Measurements from ENCODE around the gene CHP1. TPM values are rescaled to one million over a fixed set of nuclear protein-coding genes. Genes with fewer than 3 reads are reported as not detected.

The CHP1 gene
- total and polyA plus RNA-seq, 2 of the 8 experiments (the other 6 are each of a cell fraction or from before 2014, with no cell fraction given): 45.2 to 89.0 TPM

DNA sequence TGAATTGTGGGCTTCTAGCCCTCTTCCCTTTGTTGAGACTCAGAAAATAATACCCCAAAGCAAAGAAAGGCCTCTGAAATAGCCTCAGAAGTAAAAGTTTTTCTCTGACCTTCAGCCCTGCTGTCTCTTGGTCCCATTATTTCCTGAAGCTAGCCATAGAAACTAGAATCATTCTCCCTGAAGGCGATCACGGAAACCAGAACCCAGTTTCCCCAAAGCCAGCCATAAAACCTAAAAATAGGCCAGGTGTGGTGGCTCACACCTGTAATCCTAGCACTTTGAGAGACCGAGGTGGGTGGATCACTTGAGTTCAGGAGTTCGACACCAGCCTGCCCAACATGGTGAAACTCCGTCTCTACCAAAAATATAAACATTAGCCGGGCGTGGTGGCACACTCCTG is 27.7 kb upstream of the CHP1 start:
- Histone ChIP-seq H2BK20ac (ENCODE audit: low read length) (no peak overlapping the region), H4K5ac (ENCODE audit: insufficient read length, low read depth, low read length) (no peak overlapping the region), H3K79me1 (ENCODE audit: low read depth, low read length) (no peaks in the 10 kb centered on the region), H3K9ac (replicated peaks in 1 of 4; ENCODE audit: extremely low read depth in 1 of 4, low read depth in 3 of 4, low read length in 3 of 4) (no peak overlapping the region), H2AK5ac (ENCODE audit: low read depth, low read length) (no peak overlapping the region), H4K91ac (replicated peaks; ENCODE audit: insufficient read length, low read length) (no peak overlapping the region), H3K23ac (ENCODE audit: insufficient read length) (no peak overlapping the region), H3K4me2 (ENCODE audit: insufficient read depth in 1 of 2, low read depth in 2 of 2, low read length in 2 of 2) (no peak overlapping the region), H3K56ac (replicated peaks; ENCODE audit: insufficient read length, low read depth, low read length) (no peak overlapping the region), H3K9me3 (ENCODE audit: insufficient read depth in 2 of 2, low read depth in 1 of 2, low read length in 1 of 2) (no peaks in the 10 kb centered on the region), H3K79me2 (ENCODE audit: control insufficient read depth in 1 of 2, insufficient read depth in 2 of 2, low read length in 2 of 2) (no peaks in the 10 kb centered on the region), H3K4ac (replicated peaks; ENCODE audit: insufficient read length, low read depth, low read length) (no peak overlapping the region), H2BK12ac (ENCODE audit: low read depth, low read length) (no peak overlapping the region), H2AFZ (ENCODE audit: low read length) (no peak overlapping the region; the same call in 1 of the 2 replicates), H4K20me1 (replicated peaks in 1 of 2; ENCODE audit: control insufficient read depth in 1 of 2, insufficient read depth in 2 of 2, low read length in 2 of 2) (no peaks in the 10 kb centered on the region), H3K14ac (ENCODE audit: insufficient read length) (no peak overlapping the region), H3K27ac (ENCODE audit: low read depth, low read length) (no peak overlapping the region), H3K4me1 (replicated peaks in 1 of 4; ENCODE audit: control insufficient read depth in 3 of 4, insufficient read depth in 4 of 4, low read length in 3 of 4) (no peaks in the 10 kb centered on the region; a peak in 1 of 7 replicates), H3K23me2 (ENCODE audit: low read depth, low read length) (no peaks in the 10 kb centered on the region), H2BK15ac (ENCODE audit: low read length) (no peak overlapping the region), H3K18ac (ENCODE audit: extremely low read depth, low read length) (no peak overlapping the region), H3K27me3 (replicated peaks in 1 of 4; ENCODE audit: control insufficient read depth in 3 of 4, extremely low read depth in 1 of 4, insufficient read depth in 3 of 4, low read length in 3 of 4) (no peaks in the 10 kb centered on the region), H4K8ac (ENCODE audit: extremely low read depth, insufficient read depth, low read length) (no peak overlapping the region), H2BK5ac (ENCODE audit: low read depth, low read length) (no peak overlapping the region), H3K4me3 (ENCODE audit: extremely low read depth in 1 of 4, insufficient read depth in 2 of 4, low read depth in 3 of 4, low read length in 4 of 4) (no peak overlapping the region), H3K36me3 (ENCODE audit: control insufficient read depth in 2 of 4, insufficient read depth in 4 of 4, low read length in 3 of 4) (no peaks in the 10 kb centered on the region), H2BK120ac (replicated peaks; ENCODE audit: low read depth, low read length) (no peak overlapping the region)
- CTCF ChIA-PET (ENCODE audit: partially characterized antibody): no interaction called here
- DNase-seq (ENCODE audit: low read depth in 1 of 2, low spot score in 2 of 2) (no peak), FAIRE-seq (no peak)
- 92% methylated on average over 7 of the region's 7 CpGs; no CpG with 5 or more reads in 1 of the 2 experiments for WGBS, 2 experiments (ENCODE audit: extremely low coverage in 1 of 2, insufficient coverage in 1 of 2, insufficient read length in 1 of 2, insufficient replicate concordance in 2 of 2, low coverage in 1 of 2, low lambda C conversion rate in 2 of 2, missing lambda C conversion rate in 1 of 2)
- POLR2A ChIA-PET (ENCODE audit: partially characterized antibody): no interaction called here
- TF ChIP-seq, protein P1, sequence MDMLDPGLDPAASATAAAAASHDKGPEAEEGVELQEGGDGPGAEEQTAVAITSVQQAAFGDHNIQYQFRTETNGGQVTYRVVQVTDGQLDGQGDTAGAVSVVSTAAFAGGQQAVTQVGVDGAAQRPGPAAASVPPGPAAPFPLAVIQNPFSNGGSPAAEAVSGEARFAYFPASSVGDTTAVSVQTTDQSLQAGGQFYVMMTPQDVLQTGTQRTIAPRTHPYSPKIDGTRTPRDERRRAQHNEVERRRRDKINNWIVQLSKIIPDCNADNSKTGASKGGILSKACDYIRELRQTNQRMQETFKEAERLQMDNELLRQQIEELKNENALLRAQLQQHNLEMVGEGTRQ (IDR thresholded peaks at IDR 0.05; ENCODE audit: low read length): no peak
- TF ChIP-seq RBBP5 (IDR thresholded peaks at IDR 0.05; ENCODE audit: borderline replicate concordance, low read depth, low read length): no peak
- no peak for TF ChIP-seq FOSL1 (IDR thresholded peaks at IDR 0.05; ENCODE audit: insufficient read depth, low read depth, low read length)
- TF ChIP-seq JUND (IDR thresholded peaks at IDR 0.05; ENCODE audit: low read length): no peak
- TF ChIP-seq KDM5A (IDR thresholded peaks at IDR 0.05; ENCODE audit: low read length): no peak
- TF ChIP-seq PHF8 (conservative IDR thresholded peaks at IDR 0.05; ENCODE audit: low read depth, low read length): no peak
- no peak for TF ChIP-seq SP4 (IDR thresholded peaks at IDR 0.05; ENCODE audit: low read length)
- no peak for TF ChIP-seq SIX5 (IDR thresholded peaks at IDR 0.05; ENCODE audit: low read depth, low read length)
- no peak for TF ChIP-seq RNF2 (IDR thresholded peaks at IDR 0.05; ENCODE audit: borderline replicate concordance, low read depth, low read length, missing control alignments, poor library complexity, severe bottlenecking)
- TF ChIP-seq EGR1 (IDR thresholded peaks at IDR 0.05; ENCODE audit: borderline replicate concordance, low read depth, low read length): no peak
- no peak for TF ChIP-seq POLR2A (IDR thresholded peaks at IDR 0.05; ENCODE audit: control extremely low read depth in 1 of 2, low read depth in 2 of 2, low read length in 2 of 2)
- TF ChIP-seq CEBPB (IDR thresholded peaks at IDR 0.05; ENCODE audit: low read depth, low read length): no peak
- no peak for TF ChIP-seq KDM1A (IDR thresholded peaks at IDR 0.05; ENCODE audit: borderline replicate concordance, low read length)
- TF ChIP-seq, protein P2, sequence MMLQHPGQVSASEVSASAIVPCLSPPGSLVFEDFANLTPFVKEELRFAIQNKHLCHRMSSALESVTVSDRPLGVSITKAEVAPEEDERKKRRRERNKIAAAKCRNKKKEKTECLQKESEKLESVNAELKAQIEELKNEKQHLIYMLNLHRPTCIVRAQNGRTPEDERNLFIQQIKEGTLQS (IDR thresholded peaks at IDR 0.05; ENCODE audit: insufficient read depth, low read depth, low read length): no peak
